ENCODE measurements around the gene DUOXA1. TPM values are rescaled to one million over a fixed set of nuclear protein-coding genes. Genes with fewer than 3 reads are reported as not detected.
A peak's percentile ranks its signal among the peaks of the same experiment; 100 is the strongest.

The DUOXA1 gene
- total RNA-seq, 3 donors from 2014 or later, result 0.80 to 3.3 (median 1.0) TPM

- H3K27ac ChIP-seq, result peak overlapping the region; percentile 58 to 69
- H3K27me3 ChIP-seq, result no peaks in the 10 kb centered on the region
- intact Hi-C loops (cut with DNase I; ENCODE audit: low total_unique reads), result no loop called here
- no peaks in the 10 kb centered on the region for H3K36me3 ChIP-seq
- no peak for DNase-seq (ENCODE audit: low spot score in 2 of 2)
- no peaks in the 10 kb centered on the region for H3K4me1 ChIP-seq
- H3K4me3 ChIP-seq, result no peak overlapping the region
- TF ChIP-seq POLR2A (IDR thresholded peaks at IDR 0.05) (no peak), POLR2AphosphoS5 (IDR thresholded peaks at IDR 0.05) (no peak), CTCF (IDR thresholded peaks at IDR 0.05) (no peak)
- H3K9me3 ChIP-seq, result no peaks in the 10 kb centered on the region
Observed at GRCh38 chr15:45161666-45162065, 32.0 kb upstream of the DUOXA1 start.

- H3K27ac ChIP-seq, result no peak overlapping the region
- no peaks in the 10 kb centered on the region for H3K4me1 ChIP-seq
- TF ChIP-seq POLR2A (IDR thresholded peaks at IDR 0.05) (no peak), POLR2AphosphoS5 (IDR thresholded peaks at IDR 0.05) (no peak), CTCF (IDR thresholded peaks at IDR 0.05) (no peak)
- no peaks in the 10 kb centered on the region for H3K36me3 ChIP-seq
- DNase-seq (ENCODE audit: low spot score in 2 of 2), result no peak
- no peaks in the 10 kb centered on the region for H3K9me3 ChIP-seq
- H3K27me3 ChIP-seq, result no peaks in the 10 kb centered on the region
- no peak overlapping the region for H3K4me3 ChIP-seq
- intact Hi-C loops (cut with DNase I; ENCODE audit: low total_unique reads), result no loop called here
Observed at GRCh38 chr15:45157974-45158373, 28.3 kb upstream of the DUOXA1 start.

- TF ChIP-seq POLR2A (IDR thresholded peaks at IDR 0.05), result no peak
- TF ChIP-seq CTCF (IDR thresholded peaks at IDR 0.05), result no peak
- no peak for TF ChIP-seq POLR2AphosphoS5 (IDR thresholded peaks at IDR 0.05)
- no peak overlapping the region for H3K4me3 ChIP-seq
- no peaks in the 10 kb centered on the region for H3K36me3 ChIP-seq
- no peak overlapping the region for H3K27ac ChIP-seq
- H3K27me3 ChIP-seq, result no peaks in the 10 kb centered on the region
- H3K9me3 ChIP-seq, result no peaks in the 10 kb centered on the region
- H3K4me1 ChIP-seq, result no peaks in the 10 kb centered on the region
- intact Hi-C loops (cut with DNase I; ENCODE audit: low total_unique reads), result no loop called here
- no peak for DNase-seq (ENCODE audit: low spot score in 2 of 2)
Observed at GRCh38 chr15:45156744-45157455, 27.2 kb upstream of the DUOXA1 start.

- TF ChIP-seq POLR2A (IDR thresholded peaks at IDR 0.05), result no peak
- TF ChIP-seq CTCF (IDR thresholded peaks at IDR 0.05), result no peak
- TF ChIP-seq POLR2AphosphoS5 (IDR thresholded peaks at IDR 0.05), result no peak
- no peak overlapping the region for H3K4me3 ChIP-seq
Observed at GRCh38 chr15:45155739-45156138, 26.1 kb upstream of the DUOXA1 start.

GRCh38 chr15:45151998-45152828, 22.5 kb upstream of the DUOXA1 start:
- DNase-seq (ENCODE audit: low spot score in 2 of 2), result no peak
- H3K4me1 ChIP-seq, result no peaks in the 10 kb centered on the region
- intact Hi-C loops (cut with DNase I; ENCODE audit: low total_unique reads), result no loop called here
- TF ChIP-seq POLR2A (IDR thresholded peaks at IDR 0.05) (no peak), CTCF (IDR thresholded peaks at IDR 0.05) (no peak), POLR2AphosphoS5 (IDR thresholded peaks at IDR 0.05) (no peak)
- no peak overlapping the region for H3K4me3 ChIP-seq
- no peaks in the 10 kb centered on the region for H3K36me3 ChIP-seq
- H3K9me3 ChIP-seq, result no peaks in the 10 kb centered on the region
- H3K27ac ChIP-seq, result no peak overlapping the region
- no peaks in the 10 kb centered on the region for H3K27me3 ChIP-seq

More at GRCh38 chr15:45155739-45156138, 26.1 kb upstream of the DUOXA1 start:
- Histone ChIP-seq H3K27me3 (no peaks in the 10 kb centered on the region), H3K36me3 (no peaks in the 10 kb centered on the region), H3K9me3 (no peaks in the 10 kb centered on the region), H3K27ac (no peak overlapping the region), H3K4me1 (no peaks in the 10 kb centered on the region)
- no peak for DNase-seq (ENCODE audit: low spot score in 2 of 2)
- intact Hi-C loops (cut with DNase I; ENCODE audit: low total_unique reads), result no loop called here

All from breast epithelium (tissue), 4 donors.